A549 (cell line): Measurements from ENCODE around the gene ELMO3. TPM values are rescaled to one million over a fixed set of nuclear protein-coding genes. Genes with fewer than 3 reads are reported as not detected.

Experiments
- ATAC-seq, 2 experiments: fragments of 200-7000 bp in 1 of 2; fragments of >200 bp in 1 of 2; cut with Nextera tagmentation in 1 of 2; cut with Tn5 transposase in 1 of 2; 3 replicates each; pipeline versions ENCODE4 v1.8.0 to v1.9.1; 2018 to 2020; ENCODE audit warnings: mild to moderate bottlenecking in 1 of 2, moderate library complexity in 1 of 2
- CTCF ChIA-PET: fragments of 300-600 bp; sonication (Branson Sonifier 250); formaldehyde crosslinking; extraction: SDS; loops from one replicate; lab custom pipeline; 2021; ENCODE audit warnings: antibody characterized with exemption, inconsistent platforms; lab: Yijun Ruan, JAX
- POLR2A ChIA-PET: fragments of 350-600 bp; formaldehyde crosslinking; extraction: SDS; loops from one replicate; lab custom pipeline; 2021; ENCODE audit warnings: antibody characterized with exemption, inconsistent platforms; lab: Yijun Ruan, JAX
- DNase-seq, 2 experiments: peaks; one replicate each; pipeline versions ENCODE4 v3.0.0 to v3.0.0-alpha.2; 2011 to 2016; ENCODE audit warnings: low read depth in 1 of 2, low spot score in 1 of 2
- FAIRE-seq: peaks from 2 replicates; lab custom pipeline; 2011; peaks lifted over from hg19 to GRCh38; lab: Jason Lieb, UNC
- H3K27ac ChIP-seq, 2 experiments: fragments of >200 bp; sonication (Bioruptor Twin); formaldehyde crosslinking; 3 replicates each; pipeline ENCODE4 v1.5.1; 2016 to 2017
- H3K4me1 ChIP-seq: fragments of >200 bp; sonication (Bioruptor Twin); formaldehyde crosslinking; 3 replicates; pipeline ENCODE4 v1.6.1; 2016
- H3K4me2 ChIP-seq: fragments of >200 bp; sonication (Bioruptor Twin); formaldehyde crosslinking; 3 replicates; pipeline ENCODE4 v1.6.1; 2016
- H3K4me3 ChIP-seq: fragments of >200 bp; sonication (Bioruptor Twin); formaldehyde crosslinking; 3 replicates; pipeline ENCODE4 v1.5.1; 2016
- H3K9me3 ChIP-seq: fragments of >200 bp; sonication (Bioruptor Twin); formaldehyde crosslinking; 3 replicates; pipeline ENCODE4 v1.6.1; 2016
- ATOH8 ChIP-seq: fragments of 250-450 bp; sonication (Bioruptor Pico); IDR thresholded peaks from 2 replicates; pipeline ENCODE4 v1.5.0; 2020; ENCODE audit warnings: low read depth, mild to moderate bottlenecking, moderate library complexity
- BCL3 ChIP-seq: fragments of >200 bp; sonication (Bioruptor Twin); formaldehyde crosslinking; IDR thresholded peaks from 3 replicates; pipeline ENCODE4 v1.6.1; 2016
- CBX2 ChIP-seq: fragments of 200-600 bp; sonication (generic); IDR thresholded peaks from 2 replicates; pipeline ENCODE4 v1.6.1; 2016; ENCODE audit warnings: low read depth, mild to moderate bottlenecking, borderline replicate concordance
- CHD2 ChIP-seq: fragments of 150-350 bp; IDR thresholded peaks from 2 replicates; pipeline ENCODE4 v1.6.1; 2014; ENCODE audit warnings: low read length; ENCODE audit not compliant: partially characterized antibody
- CTCF ChIP-seq: fragments of >200 bp; sonication (Bioruptor Twin); formaldehyde crosslinking; IDR thresholded peaks from 3 replicates; pipeline ENCODE4 v1.5.1; 2016
- HMGXB4 ChIP-seq: fragments of 250-450 bp; sonication (Bioruptor Pico); IDR thresholded peaks from 2 replicates; pipeline ENCODE4 v1.5.0; 2021; ENCODE audit warnings: mild to moderate bottlenecking, moderate library complexity, borderline replicate concordance
- MAFK ChIP-seq: fragments of 450-650 bp; IDR thresholded peaks from 2 replicates; pipeline ENCODE4 v1.6.1; 2014; ENCODE audit not compliant: partially characterized antibody
- NPAS2 ChIP-seq: fragments of 250-450 bp; sonication (Bioruptor Pico); IDR thresholded peaks from 2 replicates; pipeline ENCODE4 v1.8.0; 2022; ENCODE audit warnings: mild to moderate bottlenecking, moderate library complexity, borderline replicate concordance
- PBX3 ChIP-seq: IDR thresholded peaks from 2 replicates; pipeline ENCODE4 v1.6.1; 2012
- POLR2AphosphoS2 ChIP-seq: conservative IDR thresholded peaks from 2 replicates; pipeline ENCODE4 v1.6.1; 2012; ENCODE audit warnings: low read length, improper control_type of control experiment, inconsistent platforms
- ZNF302 ChIP-seq: fragments of 250-450 bp; sonication (Bioruptor Pico); IDR thresholded peaks from 2 replicates; pipeline ENCODE4 v1.9.0; 2021; ENCODE audit warnings: inconsistent platforms, mild to moderate bottlenecking, moderate library complexity
- ZSCAN20 ChIP-seq: fragments of 250-450 bp; sonication (Bioruptor Pico); IDR thresholded peaks from 2 replicates; pipeline ENCODE4 v1.8.0; 2022; ENCODE audit warnings: mild to moderate bottlenecking, moderate library complexity
- WGBS: methylation state at CpG from one replicate; pipeline ENCODE4 v1.1.6; 2017; ENCODE audit errors: missing lambda C conversion rate; 5-methylcytosine and 5-hydroxymethylcytosine counted together
- polyA plus RNA-seq, 4 experiments: library from polyadenylated mRNA; depleted of rRNA in 3 of 4; stranded (reverse); fragments of >200 nt; fragmentation: RNase III in 1 of 4; extraction: RNeasy Plus Mini Kit Qiagen cat#74134 plus additional on column Dnase treatment in 1 of 4; gene quantifications; 2 replicates in 3 of 4; 3 replicates in 1 of 4; pipeline ENCODE4 v1.2.3, GENCODE V29; 2011 to 2017

Gene ELMO3
- polyA plus RNA-seq, 2 of the 4 experiments (the other 2 are of a cell fraction): 0.62 to 1.4 TPM

GRCh38 chr16:67204076-67204475 lies 5.1 kb downstream of the ELMO3 start:
- no peak for TF ChIP-seq NPAS2 (CRISPR knock-in tag)
- TF ChIP-seq CTCF: no peak
- TF ChIP-seq ZNF302: no peak
- TF ChIP-seq POLR2AphosphoS2: no peak
- TF ChIP-seq BCL3: no peak
- TF ChIP-seq HMGXB4 (CRISPR knock-in tag): no peak
- no peak for TF ChIP-seq ZSCAN20 (CRISPR knock-in tag)
- TF ChIP-seq CHD2: no peak
- no peak for TF ChIP-seq ATOH8 (CRISPR knock-in tag)
- no peak for TF ChIP-seq MAFK
- TF ChIP-seq CBX2: no peak
- TF ChIP-seq PBX3: no peak
- no peak overlapping the region for H3K4me3 ChIP-seq
- no peak overlapping the region for H3K27ac ChIP-seq
- no peak for DNase-seq
- no peak overlapping the region for H3K4me2 ChIP-seq
- FAIRE-seq: no peak
- no peak for ATAC-seq
- 100% methylated on average over 1 of the region's 4 CpGs for WGBS
- ChIA-PET CTCF (interaction anchor here (1.3 to 2.0 kb wide), 3 partner anchors 9 to 13 kb away, joined by 4 to 7 read pairs (median 4); no protein-coding TSS in a partner anchor), POLR2A (no interaction called here)
- H3K9me3 ChIP-seq: no peaks in the 10 kb centered on the region
- H3K4me1 ChIP-seq: peaks cover 20% of the 10 kb centered on the region

GRCh38 chr16:67206129-67206837 lies 7.4 kb downstream of the ELMO3 start:
- TF ChIP-seq HMGXB4 (CRISPR knock-in tag): no peak
- Histone ChIP-seq H3K4me1 (peaks cover 20% of the 10 kb centered on the region), H3K27ac (peak overlapping the region; percentile 28 to 73; a peak in 2 of 6 replicates), H3K9me3 (no peaks in the 10 kb centered on the region), H3K4me3 (no peak overlapping the region), H3K4me2 (no peak overlapping the region)
- DNase-seq: no peak
- no peak for FAIRE-seq
- 90% methylated on average over 8 of the region's 8 CpGs for WGBS
- CTCF ChIA-PET: interaction anchor here (0.6 to 10.5 kb wide), 5 partner anchors 8 to 877 kb away, joined by 3 to 105 read pairs (median 5); partner anchors contain the start of genes E2F4 and ELMO3
- ATAC-seq: no peak
- POLR2A ChIA-PET: interaction anchor here (1.2 kb wide), 1 partner anchor 20 kb away, joined by 3 read pairs; the partner anchor contains the start of gene TMEM208
